A204.1 (cell line): ENCODE measurements around the gene MCU.
A peak's percentile ranks its signal among the peaks of the same experiment; 100 is the strongest.
"Not testable (repeated sequence)": the region's sequence is repeated elsewhere in the genome, so short reads cannot be mapped to it uniquely, and the experiment has no call there.

Experiments used
- FAIRE-seq: peaks from 2 replicates; lab custom pipeline; 2012; peaks lifted over from hg19 to GRCh38; lab: Jason Lieb, UNC

Gene MCU

DNA sequence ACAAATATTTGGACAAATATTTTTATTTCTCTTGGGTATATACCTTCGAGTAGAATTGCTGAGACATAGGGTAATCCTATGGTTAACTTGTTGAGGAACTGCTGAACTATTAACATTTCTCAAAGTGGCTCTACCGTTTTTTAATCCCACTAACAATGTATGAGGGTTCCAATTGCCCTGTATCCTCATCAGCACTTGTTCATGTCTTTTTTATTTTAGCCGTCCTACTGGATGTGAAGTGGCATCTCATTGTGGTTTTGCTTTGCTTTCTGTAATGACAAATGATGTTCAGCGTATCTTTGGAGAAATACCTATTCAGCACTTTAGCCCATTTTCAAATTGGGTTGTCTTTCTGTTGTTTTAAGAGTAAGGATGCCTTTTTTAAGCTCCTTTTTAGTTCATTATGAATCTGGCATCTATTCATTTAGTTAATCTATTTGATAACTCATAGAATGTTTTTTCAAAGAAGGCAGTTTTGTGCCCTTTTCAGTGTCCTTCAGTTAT, 40.0 kb downstream of the MCU start:
- FAIRE-seq: no peak

DNA sequence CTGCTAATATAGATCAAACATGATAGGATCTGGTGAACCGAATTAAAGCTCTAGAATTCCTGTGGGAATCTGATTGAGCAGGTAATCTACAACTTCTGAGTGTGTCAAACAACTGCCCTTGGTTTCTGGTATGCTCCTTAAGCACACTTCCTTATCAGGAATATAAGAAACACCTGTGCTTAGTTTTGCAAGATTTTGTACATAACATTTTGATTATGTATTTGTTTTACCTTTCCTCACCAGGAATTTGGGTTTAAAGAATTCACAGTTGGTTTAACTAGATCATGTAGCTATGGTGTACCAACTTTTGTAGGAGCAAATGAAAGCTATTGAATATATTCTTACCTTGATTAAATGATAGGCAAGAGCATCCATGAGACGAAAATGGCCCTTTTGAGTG, 40.6 kb downstream of the MCU start:
- no peak for FAIRE-seq

DNA sequence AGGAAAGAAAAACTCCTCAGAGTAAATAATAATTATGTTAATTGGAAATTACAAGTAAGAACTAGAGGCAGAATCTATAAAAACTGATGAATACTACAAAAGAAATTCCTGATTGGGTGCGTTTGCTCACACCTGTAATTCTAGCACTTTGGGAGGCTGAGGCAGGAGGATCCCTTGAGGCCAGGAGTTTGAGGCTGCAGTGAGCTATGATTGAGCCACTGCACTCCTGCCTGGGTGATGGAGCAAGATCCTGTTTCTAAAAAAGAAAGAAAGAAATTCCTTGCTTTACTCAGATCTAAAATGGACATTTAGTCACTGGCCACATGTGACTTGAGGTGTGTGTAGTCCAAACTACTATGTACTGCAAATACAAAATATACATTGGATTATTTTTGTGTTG, 42.0 kb downstream of the MCU start:
- no peak for FAIRE-seq

DNA sequence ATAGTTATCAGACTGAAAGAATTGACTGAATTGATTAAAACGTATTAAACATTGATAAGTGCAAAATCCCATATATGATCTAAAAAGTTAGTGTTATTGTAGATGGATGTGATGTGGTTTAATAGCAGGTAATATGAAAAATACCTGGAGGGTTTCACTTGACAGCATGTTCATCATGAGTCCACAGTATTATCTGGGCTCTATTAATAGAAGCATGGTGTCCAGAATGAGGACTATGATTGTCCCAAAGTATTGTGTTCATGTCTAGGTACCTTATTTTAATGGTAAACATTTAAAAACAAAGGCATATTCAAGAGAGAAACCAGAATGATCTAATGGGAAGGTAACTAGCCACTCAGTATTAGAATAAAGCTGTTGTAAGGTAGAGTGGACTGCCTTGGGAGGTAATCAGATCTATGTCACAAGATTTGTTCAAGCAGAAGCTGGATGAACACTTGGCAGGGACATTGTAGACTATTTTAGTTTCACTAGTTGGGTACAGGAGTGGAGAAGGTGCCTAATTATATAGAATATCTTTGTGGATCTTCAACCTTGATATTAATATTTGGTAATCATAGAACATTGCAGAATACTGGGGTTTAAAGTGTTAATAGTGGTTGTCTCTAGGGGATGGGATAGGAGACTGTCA, 43.5 kb downstream of the MCU start:
- no peak for FAIRE-seq

DNA sequence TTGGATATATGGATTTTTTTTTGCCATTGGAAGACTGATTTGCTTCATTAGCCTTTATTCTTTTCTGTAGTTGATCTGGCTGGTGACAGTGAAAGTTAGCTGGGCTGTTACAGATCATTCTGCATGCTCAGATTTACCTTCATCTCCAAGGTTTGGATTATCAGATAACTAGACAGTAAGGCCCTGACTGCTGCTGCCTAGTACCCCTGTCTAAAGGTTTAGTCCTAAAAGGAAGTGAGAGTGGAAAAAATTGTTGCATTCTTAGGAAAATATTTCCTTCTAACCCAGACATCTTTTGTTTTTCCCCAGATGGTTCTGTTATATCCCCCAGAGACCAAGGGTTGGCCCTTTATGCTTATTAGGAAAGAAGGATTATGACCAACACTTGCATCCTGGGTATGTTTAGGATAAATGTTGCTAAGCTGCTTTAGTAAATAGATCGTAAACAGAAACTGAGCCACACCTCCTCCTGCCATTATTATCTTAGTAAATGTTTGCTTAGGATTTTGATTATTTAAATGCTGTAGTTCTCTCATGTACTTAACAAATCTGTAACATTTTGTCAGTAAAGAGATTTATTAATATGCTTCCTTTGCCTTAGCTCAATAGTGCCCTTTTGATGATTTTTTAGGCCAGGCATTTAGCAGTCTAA, 44.4 kb downstream of the MCU start:
- no peak for FAIRE-seq

DNA sequence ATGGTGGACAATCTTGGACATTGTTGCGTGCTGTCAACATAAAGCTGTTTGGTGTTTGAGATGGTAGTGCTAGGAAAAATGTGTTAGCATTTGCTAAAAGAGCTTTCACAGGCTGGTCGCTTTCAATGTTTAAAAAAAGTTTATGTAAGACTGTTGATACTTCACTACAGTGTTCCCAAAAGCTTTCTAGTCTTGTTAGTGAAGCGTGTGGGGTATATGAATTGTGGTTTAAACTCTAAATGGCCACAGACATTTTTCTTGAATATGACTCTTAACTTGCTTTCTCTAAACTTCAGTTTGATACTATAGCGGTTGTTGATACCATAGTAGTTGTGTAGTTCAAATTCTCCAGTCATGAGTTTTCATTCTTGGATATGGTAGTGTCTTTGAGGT, 44.9 kb downstream of the MCU start:
- FAIRE-seq: no peak

DNA sequence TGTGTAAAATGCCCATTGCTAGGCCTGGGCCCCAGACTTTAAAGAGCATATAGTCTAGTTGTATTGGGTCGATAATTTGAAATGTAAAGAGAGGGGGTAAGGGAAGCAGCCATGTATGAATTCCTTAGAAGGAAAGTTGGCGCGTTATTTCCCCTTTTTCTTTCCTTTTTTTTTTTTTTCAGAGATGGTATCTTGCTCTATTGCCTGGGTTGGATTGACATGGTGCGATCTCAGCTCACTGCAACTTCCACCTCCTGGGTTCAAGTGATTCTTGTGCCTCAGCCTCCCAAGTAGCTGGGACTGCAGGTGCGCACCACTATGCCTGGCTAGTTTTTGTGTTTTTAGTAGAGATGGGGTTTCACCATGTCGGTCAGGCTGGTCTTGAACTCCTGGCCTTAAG, 45.4 kb downstream of the MCU start:
- FAIRE-seq: not testable (repeated sequence)

DNA sequence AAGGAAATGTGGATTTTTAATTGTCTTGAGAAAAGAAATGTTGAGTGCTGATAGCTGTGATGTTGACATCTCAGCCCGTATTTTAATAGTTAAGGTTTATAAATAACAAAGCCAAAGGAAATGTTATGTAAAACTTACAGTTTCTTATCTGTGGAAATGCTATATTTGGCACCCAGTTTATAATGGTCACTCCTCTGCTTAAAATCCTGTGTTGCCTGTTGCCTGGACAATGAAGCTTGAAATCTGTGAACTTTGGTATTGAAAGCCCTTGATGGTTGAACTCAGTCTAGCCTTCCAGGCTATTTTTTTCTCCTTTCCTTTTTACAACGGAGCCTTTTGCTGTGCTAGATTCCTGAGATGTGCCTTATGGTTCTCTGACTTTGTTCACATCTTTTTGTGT, 46.5 kb downstream of the MCU start:
- FAIRE-seq: no peak

DNA sequence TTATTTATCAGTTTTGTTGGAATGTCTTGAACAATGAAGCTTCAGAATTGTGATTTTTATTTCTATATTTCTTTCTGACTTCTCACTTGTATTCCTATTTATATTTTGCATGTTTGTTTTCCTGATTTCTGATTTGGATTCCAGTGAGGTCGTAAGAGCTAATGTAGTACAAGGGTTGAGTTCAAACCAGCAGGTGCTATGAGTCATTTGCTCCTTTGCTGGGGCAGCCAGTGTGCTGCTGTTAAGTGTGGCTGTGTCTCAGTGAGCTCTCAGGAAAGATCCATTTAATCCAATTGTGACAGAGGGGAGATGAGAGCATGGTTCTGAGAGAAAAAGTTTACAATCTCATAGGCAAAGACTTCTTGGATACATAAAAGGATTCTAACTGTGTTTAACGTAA, 48.6 kb downstream of the MCU start:
- FAIRE-seq: no peak

DNA sequence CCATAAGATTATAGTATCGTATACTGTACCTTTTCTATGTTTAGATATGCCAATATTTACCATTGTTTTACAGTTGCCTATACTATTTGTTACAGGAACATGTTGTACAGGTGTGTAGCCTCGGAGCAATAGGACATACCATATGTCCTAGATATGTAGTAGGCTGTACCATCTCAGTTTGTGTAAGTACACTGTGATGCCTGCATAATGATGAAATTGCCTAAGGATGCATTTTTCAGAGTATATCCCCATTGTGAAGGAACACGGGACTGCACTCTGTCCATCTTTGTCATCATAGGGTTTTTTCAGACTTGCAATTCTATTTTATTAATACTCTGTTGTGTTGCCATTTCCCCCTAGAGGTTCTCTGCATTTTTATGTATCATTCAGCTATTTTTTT, 50.1 kb downstream of the MCU start:
- FAIRE-seq: no peak

DNA sequence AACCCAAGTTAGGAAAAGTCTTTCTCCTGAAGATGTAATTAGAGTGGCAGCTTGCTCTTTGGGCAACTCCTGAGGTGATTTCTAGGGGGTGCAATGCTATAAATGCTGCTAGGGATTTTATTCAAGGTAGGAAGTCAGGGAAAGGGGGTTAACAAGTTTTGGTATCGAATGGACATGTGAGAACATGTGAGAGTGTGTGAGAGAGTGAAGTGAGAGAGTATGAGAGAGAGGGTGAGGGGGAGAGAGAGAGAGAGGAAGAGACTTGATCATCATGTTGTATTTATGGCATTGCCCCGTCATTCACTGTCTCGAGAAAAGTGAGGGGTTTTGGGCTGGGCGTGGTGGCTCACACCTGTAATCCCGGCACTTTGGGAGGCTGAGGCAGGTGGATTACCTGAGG, 50.9 kb downstream of the MCU start:
- no peak for FAIRE-seq

DNA sequence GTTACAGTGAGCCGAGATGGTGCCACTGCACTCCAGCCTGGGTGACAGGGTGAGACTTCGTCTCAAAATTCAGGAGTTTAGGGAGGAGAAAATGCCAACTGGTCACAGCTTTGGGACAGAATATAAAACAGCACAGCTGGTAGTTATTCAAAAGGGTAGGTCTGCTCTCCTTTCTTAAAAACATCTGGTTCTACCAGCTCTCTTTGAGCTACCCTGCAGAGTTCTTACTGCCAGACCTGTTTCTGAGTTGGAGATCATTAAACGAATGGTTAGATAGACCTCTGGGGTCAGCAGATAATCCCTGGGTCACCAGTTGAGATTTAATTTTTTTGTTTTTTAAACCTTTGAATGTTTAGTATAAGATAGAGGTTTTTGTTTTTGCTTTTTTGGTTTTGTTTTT, 52.6 kb downstream of the MCU start:
- no peak for FAIRE-seq

DNA sequence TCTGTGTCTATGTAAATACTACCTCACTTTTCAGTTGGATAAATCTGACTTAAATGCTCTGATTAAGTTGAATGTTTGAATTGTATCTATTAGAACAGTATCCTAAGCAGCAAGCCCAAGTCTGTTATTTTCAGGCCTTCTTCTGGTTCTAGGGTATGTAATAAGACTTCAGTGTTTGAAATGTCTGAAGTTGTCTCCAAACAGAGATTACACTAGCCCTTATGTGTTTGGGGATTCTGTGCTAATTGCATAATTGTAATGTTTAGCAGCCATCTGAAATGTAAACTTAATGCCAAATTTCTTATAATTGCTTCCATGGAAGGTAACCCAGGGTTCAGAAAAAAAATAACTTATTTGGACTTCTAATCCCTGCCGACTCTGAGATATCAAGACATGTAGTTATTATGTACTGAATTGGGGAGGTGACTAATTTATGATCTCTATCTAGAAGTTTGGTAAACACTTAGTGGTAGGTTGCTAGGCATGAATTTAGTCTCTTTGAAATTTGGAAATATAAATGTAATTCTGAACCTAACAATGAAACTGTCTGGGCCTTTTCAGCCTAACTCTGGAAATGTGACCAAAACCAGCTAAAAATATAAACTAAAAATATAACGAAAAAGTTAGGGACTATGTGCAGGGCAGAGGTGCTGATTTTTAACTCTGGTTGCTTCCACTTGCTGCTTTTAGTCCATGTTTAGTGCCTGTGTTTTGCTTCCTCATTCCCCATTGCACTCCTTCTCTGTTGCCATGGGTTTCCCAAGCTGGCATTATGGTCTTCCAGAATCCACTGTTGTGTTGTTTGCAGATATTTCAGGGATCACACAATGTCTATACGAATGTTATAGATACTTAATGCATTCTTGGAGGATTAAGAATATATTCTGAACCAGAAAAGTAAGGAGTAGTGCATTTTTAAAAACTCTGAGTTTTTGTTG, 54.8 kb downstream of the MCU start:
- no peak for FAIRE-seq

DNA sequence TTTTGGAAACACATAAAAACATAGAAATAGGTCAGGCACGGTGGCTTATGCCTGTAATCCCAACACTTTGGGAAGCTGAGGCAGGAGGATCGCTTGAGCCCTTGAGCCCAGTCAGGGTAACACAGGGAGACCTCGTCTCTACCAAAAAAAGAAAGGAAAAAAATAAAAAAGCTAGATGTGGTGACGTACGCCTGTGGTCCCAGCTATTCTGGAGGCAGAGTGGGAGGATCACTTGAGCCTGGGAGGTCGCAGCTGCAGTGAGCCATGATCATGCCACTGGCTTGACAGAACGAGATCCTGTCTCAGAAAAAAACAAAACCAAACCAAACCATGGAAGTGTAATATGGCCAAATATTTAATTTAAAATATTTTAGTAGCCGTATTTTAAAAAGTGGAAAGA, 55.6 kb downstream of the MCU start:
- peak; percentile 65 for FAIRE-seq

DNA sequence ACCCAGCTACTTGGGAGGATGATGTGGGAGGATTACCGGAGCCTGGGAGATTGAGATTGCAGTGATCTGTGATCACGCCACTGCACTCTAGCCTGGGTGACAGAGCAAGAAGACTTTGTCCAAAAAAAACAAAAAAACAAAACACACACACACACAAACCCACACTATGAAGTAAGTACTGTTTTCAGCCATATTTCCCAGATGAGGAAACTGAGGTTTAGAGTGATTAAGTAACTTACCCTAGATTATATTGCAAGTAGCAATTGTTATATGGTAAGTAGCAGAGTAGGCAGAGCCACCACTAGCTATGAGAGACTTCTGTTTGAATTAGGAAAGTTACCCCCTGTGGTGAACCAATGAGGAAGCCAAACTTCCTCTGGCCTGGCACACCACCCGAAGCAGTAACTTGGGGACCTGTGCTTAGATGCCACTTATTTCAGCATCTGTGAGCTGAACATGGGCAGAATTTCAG, 61.9 kb downstream of the MCU start:
- no peak for FAIRE-seq

DNA sequence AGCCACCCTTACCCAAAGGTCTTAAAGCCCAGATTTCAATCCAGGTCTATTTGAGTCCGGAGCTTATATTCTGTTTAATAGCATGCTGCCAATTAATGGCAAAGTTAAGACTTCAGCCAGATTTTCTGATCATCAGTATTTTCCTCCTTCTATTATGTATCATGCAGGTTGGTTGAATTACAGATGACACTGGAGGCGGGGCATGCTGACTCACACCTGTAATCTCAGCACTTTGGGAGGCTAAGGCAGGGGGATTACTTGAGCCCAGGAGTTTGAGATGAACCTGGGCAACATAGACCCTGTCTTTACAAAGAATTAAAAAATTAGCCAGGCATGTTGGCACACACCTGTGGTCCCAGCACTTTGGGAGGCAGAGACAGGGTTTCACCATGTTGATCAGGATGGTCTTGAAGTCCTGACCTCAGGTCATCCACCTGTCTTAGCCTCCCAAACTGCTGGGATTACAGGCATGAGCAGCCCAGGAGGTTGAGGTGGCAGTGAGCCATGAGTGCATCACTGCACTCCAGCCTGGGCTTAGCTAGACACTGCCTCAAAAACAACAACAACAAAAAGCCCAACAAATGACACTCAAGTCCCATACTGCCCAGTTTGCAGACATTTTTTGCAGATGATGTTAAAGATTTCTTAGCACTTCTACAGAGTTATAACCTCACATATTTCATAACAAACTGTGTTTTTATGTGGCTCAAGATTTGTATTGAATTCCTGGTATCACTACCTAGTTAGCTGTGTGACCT, 62.5 kb downstream of the MCU start:
- FAIRE-seq: no peak

DNA sequence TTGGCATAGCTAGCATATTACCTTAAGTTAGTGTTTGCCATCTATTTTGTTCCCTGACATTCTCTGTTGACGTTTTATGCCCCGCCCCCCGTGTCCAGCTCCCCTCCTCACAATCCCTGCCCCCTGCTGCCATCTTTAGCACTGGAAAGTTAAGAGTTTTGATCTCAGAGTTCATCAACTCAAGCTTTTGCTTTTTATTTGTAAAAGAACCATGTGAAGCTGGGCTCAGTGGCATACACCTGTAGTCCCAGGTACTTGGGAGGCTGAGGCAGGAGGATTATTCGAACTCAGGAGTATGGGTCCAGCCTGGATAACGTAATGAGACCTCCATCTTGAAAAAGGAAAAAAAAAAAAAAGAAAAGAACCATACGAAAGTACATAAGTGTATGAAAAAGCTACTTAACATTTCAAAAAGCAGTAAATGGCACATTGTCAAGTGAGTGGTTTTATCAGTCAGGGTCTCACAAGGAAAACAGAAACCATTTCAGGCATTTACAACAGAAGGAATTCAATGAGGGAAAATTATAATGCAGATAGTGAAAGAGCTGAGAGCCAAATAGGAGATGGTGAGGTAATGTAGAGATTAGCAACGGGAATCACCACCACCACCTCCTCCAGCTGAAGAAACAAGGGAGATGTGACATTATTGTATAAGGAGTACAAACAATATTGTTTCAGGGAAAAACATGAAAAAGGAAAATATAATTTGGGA, 64.9 kb downstream of the MCU start:
- no peak for FAIRE-seq

DNA sequence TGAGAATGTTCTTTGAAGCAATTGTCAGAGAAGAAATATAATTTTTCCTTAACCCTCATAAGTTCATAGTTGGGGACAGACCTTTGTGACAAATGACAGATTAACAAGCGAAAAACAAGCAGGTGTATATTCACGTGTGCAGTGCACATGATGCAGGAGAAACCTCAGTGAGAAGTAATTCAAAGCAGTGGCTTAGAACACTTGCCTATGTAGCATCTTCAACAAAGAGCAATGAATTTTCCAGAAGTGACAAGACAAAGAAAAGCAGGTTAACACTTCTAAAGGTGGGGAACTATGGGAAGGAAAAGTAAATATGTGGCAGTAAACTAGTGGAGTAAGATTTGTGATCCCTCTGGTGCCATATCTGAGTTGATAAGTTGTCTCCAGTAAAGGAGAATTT, 65.8 kb downstream of the MCU start:
- no peak for FAIRE-seq

DNA sequence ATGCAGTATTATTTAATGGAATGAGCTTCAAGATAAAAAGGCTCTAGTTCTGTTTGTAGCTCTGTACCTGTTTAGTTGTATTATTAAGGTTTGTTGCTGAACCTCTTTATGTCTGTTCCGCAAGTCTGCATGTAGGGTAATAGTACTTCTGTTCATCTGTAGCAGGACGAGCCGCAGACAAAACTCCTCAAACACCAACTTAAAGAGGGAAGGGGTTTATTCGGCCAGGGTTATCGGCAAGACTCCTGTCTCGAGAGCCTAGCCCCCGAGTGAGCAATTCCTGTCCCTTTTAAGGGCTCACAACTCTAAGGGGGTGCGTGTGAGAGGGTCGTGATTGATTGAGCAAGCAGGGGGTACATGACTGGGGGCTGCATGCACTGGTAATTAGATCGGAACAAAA, 67.0 kb downstream of the MCU start:
- FAIRE-seq: not testable (repeated sequence)

DNA sequence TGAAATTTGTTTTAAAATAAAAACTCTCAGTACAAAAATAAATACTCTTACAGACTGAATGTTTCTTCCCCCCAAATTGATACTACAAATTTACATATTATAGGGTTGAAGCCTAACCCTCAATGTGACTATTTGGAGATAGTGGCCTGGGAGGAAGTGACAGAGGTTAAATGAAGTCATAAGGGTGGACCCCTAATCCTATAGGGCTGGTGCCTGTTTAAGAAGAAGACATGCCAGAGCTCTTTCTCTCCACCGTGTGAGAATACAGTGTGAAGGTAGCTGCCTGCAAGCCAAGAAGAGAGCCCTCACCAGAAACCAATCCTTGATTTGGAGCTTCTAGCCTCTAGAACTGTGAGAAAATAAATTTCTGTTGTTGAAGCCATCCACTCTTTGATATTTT, 67.6 kb downstream of the MCU start:
- FAIRE-seq: no peak

DNA sequence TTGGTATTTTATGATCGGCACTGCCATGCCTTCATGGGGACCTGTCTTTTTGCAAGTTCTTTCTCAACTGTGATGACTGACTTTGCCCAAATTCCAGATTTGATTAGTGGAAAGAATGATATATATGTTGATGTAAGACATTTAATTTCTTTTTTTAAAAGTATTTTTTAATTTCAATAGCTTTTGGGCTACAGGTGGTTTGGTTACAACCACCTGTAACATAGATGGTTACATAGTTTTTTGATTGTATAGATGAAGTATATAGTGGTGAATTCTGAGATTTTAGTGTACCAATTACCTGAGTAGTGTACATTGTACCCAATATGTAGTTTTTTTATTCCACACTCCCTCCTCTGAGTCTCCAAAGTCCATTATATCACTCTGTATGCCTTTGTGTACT, 69.6 kb downstream of the MCU start:
- FAIRE-seq: no peak

DNA sequence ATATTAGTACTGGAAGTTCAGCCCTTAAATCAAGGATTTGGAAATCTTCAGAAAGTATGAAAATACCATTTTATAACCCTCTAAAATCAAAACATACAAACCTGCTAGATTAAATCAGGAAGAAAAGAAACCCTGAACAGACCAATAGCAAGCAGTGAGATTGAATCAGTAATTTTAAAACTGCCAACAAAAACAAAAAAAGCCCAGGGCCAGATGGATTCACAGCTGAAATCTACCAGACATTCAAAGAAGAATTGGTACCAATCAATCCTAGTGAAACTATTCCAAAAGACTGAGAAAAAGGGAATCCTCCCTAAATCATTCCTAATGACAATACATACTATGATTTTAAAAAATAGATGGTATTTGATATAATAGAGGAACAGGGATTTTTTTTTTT, 70.1 kb downstream of the MCU start:
- FAIRE-seq: no peak
